Activated naive CD4-positive, alpha-beta T cell treated with anti-CD3 and anti-CD28 coated beads, Interleukin-2, amount 50 U/mL, for 72 hours (primary cell): ENCODE results near the gene HSF2BP. TPM values are rescaled to one million over a fixed set of nuclear protein-coding genes. Genes with fewer than 3 reads are reported as not detected.
A peak's percentile ranks its signal among the peaks of the same experiment; 100 is the strongest.
"Not testable (repeated sequence)": the region's sequence is repeated elsewhere in the genome, so short reads cannot be mapped to it uniquely, and the experiment has no call there.

Experiments
- ATAC-seq, 2 donors: fragments of 150-1000 bp; cut with Tn5 transposase; 2 replicates each; pipeline ENCODE4 v1.10.0; 2021; ENCODE audit warnings: mild to moderate bottlenecking in 2 of 2, moderate library complexity in 2 of 2
- DNase-seq, 2 donors: peaks; one replicate each; pipeline ENCODE4 v3.0.0; 2021 to 2022; ENCODE audit warnings: low spot score in 2 of 2
- H3K27ac Mint-ChIP-seq, 2 donors: one replicate each; pipeline ENCODE4 v1.8.0; 2022; ENCODE audit warnings: mild to moderate bottlenecking in 2 of 2, mixed read lengths in 2 of 2
- H3K36me3 Mint-ChIP-seq, 2 donors: one replicate each; pipeline ENCODE4 v1.8.0; 2022; ENCODE audit warnings: mixed read lengths in 2 of 2
- H3K9me3 Mint-ChIP-seq, 2 donors: one replicate each; pipeline ENCODE4 v1.8.0; 2022; ENCODE audit warnings: mixed read lengths in 2 of 2
- total RNA-seq, 2 donors: library from RNA; stranded (reverse); gene quantifications; one replicate each; pipeline ENCODE4 v1.2.3, GENCODE V29; 2022

The HSF2BP gene
- total RNA-seq, 2 donors from 2014 or later = 0.57 to 0.78 TPM

GRCh38 chr21:43598416-43599120 is 60.7 kb downstream of the HSF2BP start:
- Mint-ChIP-seq H3K9me3 (no peaks in the 10 kb centered on the region), H3K27ac (no peak overlapping the region), H3K36me3 (no peaks in the 10 kb centered on the region)
- DNase-seq (no peak), ATAC-seq (no peak)

GRCh38 chr21:43597540-43598250 is 61.6 kb downstream of the HSF2BP start:
- DNase-seq = no peak
- H3K36me3 Mint-ChIP-seq = no peaks in the 10 kb centered on the region
- H3K9me3 Mint-ChIP-seq = no peaks in the 10 kb centered on the region
- H3K27ac Mint-ChIP-seq = no peak overlapping the region
- no peak for ATAC-seq

- no peaks in the 10 kb centered on the region for H3K36me3 Mint-ChIP-seq
- no peak for ATAC-seq
- no peak overlapping the region for H3K27ac Mint-ChIP-seq
- no peaks in the 10 kb centered on the region for H3K9me3 Mint-ChIP-seq
- DNase-seq = no peak
These were observed 62.2 kb downstream of the HSF2BP start for GRCh38 chr21:43597052-43597451.

- Mint-ChIP-seq H3K27ac (no peak overlapping the region), H3K9me3 (no peaks in the 10 kb centered on the region), H3K36me3 (no peaks in the 10 kb centered on the region)
- ATAC-seq (no peak), DNase-seq (no peak)
These were observed 62.7 kb downstream of the HSF2BP start for GRCh38 chr21:43596616-43597015.

GRCh38 chr21:43595769-43596168 is 63.5 kb downstream of the HSF2BP start:
- not testable (repeated sequence) for ATAC-seq, DNase-seq, H3K9me3 Mint-ChIP-seq, H3K27ac Mint-ChIP-seq, H3K36me3 Mint-ChIP-seq

GRCh38 chr21:43593078-43593477 is 66.2 kb downstream of the HSF2BP start:
- Mint-ChIP-seq H3K27ac (no peak overlapping the region), H3K36me3 (no peaks in the 10 kb centered on the region), H3K9me3 (no peaks in the 10 kb centered on the region)
- DNase-seq (no peak), ATAC-seq (no peak)

- ATAC-seq (no peak), DNase-seq (no peak)
- Mint-ChIP-seq H3K27ac (no peak overlapping the region), H3K9me3 (no peaks in the 10 kb centered on the region), H3K36me3 (no peaks in the 10 kb centered on the region)
These were observed 67.7 kb downstream of the HSF2BP start for GRCh38 chr21:43591571-43591970.

GRCh38 chr21:43590194-43590593 is 69.1 kb downstream of the HSF2BP start:
- Mint-ChIP-seq H3K9me3 (no peaks in the 10 kb centered on the region), H3K36me3 (no peaks in the 10 kb centered on the region), H3K27ac (no peak overlapping the region)
- DNase-seq (no peak), ATAC-seq (no peak)

- H3K9me3 Mint-ChIP-seq = no peaks in the 10 kb centered on the region
- no peaks in the 10 kb centered on the region for H3K36me3 Mint-ChIP-seq
- DNase-seq (no peak), ATAC-seq (no peak)
- H3K27ac Mint-ChIP-seq = no peak overlapping the region
These were observed 70.3 kb downstream of the HSF2BP start for GRCh38 chr21:43588957-43589356.

- DNase-seq (no peak), ATAC-seq (peak in 1 of 2 donors; percentile 58)
- H3K9me3 Mint-ChIP-seq = no peaks in the 10 kb centered on the region
- H3K27ac Mint-ChIP-seq = no peak overlapping the region
- no peaks in the 10 kb centered on the region for H3K36me3 Mint-ChIP-seq
These were observed 73.3 kb downstream of the HSF2BP start for GRCh38 chr21:43585924-43586413.

- DNase-seq (no peak), ATAC-seq (no peak)
- Mint-ChIP-seq H3K36me3 (no peaks in the 10 kb centered on the region), H3K9me3 (no peaks in the 10 kb centered on the region), H3K27ac (no peak overlapping the region)
These were observed 73.8 kb downstream of the HSF2BP start for GRCh38 chr21:43585514-43585913.

GRCh38 chr21:43581453-43581852 is 77.8 kb downstream of the HSF2BP start:
- no peak for ATAC-seq
- Mint-ChIP-seq H3K36me3 (no peaks in the 10 kb centered on the region), H3K27ac (no peak overlapping the region), H3K9me3 (no peaks in the 10 kb centered on the region)
- no peak for DNase-seq

GRCh38 chr21:43578677-43579303 is 80.5 kb downstream of the HSF2BP start:
- no peaks in the 10 kb centered on the region for H3K9me3 Mint-ChIP-seq
- H3K36me3 Mint-ChIP-seq = no peaks in the 10 kb centered on the region
- H3K27ac Mint-ChIP-seq = no peak overlapping the region
- DNase-seq (no peak), ATAC-seq (no peak)

GRCh38 chr21:43575473-43575844 is 83.8 kb downstream of the HSF2BP start:
- Mint-ChIP-seq H3K27ac (no peak overlapping the region), H3K9me3 (no peaks in the 10 kb centered on the region), H3K36me3 (no peaks in the 10 kb centered on the region)
- ATAC-seq = no peak
- DNase-seq = no peak

GRCh38 chr21:43574741-43575472 is 84.4 kb downstream of the HSF2BP start:
- Mint-ChIP-seq H3K9me3 (no peaks in the 10 kb centered on the region), H3K36me3 (no peaks in the 10 kb centered on the region), H3K27ac (peak overlapping the region in 1 of 2 donors; percentile 15)
- no peak for DNase-seq
- ATAC-seq = no peak

- no peaks in the 10 kb centered on the region for H3K36me3 Mint-ChIP-seq
- DNase-seq (no peak), ATAC-seq (no peak)
- no peaks in the 10 kb centered on the region for H3K9me3 Mint-ChIP-seq
- H3K27ac Mint-ChIP-seq = peak overlapping the region in 1 of 2 donors; percentile 29
These were observed 85.4 kb downstream of the HSF2BP start for GRCh38 chr21:43573921-43574320.

- Mint-ChIP-seq H3K36me3 (no peaks in the 10 kb centered on the region), H3K27ac (no peak overlapping the region), H3K9me3 (no peaks in the 10 kb centered on the region)
- DNase-seq = no peak
- ATAC-seq = no peak
These were observed 86.8 kb downstream of the HSF2BP start for GRCh38 chr21:43572446-43572845.
